HG03378 (cell line): ENCODE results near the gene VPS37B.

Source experiments
- ATAC-seq: cut with Tn5 transposase; IDR thresholded peaks from one replicate; pipeline ENCODE4 v1.9.1; 2021; ENCODE audit warnings: mild to moderate bottlenecking, moderate library complexity; ENCODE audit not compliant: unreplicated experiment

The VPS37B gene

DNA sequence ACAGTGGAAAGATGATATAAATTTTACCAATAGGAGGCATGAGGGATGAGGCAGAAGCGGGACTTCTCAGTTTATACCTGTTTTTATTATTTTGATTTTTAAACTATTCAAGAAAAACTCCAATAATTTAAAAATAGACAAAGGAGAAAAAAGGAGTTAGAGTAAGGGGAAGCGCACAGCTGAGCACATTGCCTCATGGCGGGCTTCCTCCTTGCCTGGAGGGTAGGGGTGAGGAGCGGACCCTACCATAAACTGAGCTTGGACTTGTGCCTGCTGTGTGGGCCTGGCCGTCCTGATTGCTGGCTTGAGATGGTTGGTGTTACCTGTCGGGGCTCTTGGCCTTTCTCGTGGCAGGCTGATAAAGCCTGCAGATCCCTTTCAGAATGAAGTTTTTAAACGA is 75.8 kb downstream of the VPS37B start:
- ATAC-seq: no peak

DNA sequence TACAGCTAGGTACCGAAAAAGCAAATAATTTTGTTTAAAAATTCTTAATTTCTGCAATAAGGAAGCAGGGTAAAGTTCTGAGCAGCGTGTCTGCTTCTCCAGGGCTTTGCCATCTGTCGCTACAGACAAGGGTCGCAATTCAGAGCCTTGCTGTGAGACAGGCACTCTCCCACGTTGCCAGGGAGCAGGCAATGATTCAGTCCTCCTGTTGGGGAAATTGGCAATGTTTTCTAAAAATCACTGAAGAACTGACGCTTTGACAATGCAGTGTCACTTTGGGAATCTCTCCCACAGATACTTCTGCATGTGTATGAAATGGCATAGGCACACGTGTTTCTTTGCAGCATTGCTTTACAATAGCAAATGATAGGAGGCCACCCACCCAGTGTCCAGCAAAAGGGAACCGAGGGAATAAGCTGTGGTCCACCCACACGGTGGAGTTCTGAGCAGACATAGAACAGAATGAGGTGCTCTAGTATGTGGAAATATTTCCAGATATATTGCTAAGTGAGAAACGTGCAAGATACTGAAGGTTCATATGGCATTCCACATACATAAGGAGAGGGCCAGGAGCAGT is 76.6 kb downstream of the VPS37B start:
- no peak for ATAC-seq
